ENCODE results near the gene LHFPL6.
A peak's percentile ranks its signal among the peaks of the same experiment; 100 is the strongest.

The LHFPL6 gene

DNA sequence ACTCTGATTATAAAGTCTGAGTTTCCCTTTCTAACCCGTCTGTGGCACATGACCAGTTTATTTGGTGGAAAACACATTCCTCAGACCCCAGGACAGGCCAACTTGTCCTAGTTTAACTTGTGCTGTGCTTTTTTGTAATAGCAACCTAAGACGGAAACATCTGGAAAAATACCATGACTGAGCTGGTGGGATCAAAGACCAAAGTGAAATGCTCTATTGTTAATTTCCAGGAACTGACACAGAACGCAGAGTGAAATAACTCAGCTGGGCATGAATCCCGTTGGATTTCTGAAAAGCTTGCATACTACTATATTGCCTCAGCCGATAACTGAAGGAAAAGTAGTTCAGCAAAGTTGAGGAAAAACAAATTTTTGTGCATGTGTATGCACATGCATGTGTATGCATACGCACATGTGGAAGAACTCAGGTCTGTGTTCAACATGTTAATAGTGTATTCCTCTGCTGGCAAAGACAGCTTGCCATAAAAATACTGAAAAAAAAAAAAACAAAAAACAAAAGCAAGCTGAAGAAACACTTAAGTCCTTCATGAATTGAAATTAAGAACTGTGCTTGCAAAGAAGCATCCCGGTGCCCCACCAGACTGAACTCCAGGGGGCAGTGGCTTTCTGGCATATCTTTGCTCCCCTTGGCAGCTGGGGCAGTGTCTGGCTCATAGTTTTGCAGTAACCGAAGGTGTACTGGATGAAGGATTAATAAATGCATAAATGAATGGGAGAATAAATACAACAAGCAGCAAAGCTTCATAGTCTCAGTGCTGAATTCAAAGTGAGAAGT lies 187.8 kb downstream of the LHFPL6 start:
- DNase-seq (ENCODE audit: low read depth in 2 of 2): peak; percentile 22 to 29

DNA sequence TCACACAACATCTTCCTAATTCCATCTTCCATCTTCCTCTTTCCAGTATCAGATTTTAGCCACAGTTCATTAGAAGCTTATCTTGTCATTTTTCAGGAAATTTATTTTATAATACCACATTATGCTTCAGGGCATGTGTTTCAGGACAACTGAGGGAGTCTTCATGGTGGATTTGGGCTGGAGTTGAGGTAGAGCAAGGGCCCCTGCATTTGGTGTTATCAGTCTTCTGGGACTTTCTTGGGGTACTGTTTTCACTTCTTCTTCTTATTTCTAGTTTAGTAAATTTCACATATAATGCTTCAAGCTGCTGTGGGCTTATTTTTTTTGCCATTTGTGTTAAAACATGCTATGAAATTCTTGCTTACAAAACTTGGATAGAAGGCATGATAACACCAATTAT lies 188.7 kb downstream of the LHFPL6 start:
- DNase-seq (ENCODE audit: low read depth in 2 of 2): no peak

DNA sequence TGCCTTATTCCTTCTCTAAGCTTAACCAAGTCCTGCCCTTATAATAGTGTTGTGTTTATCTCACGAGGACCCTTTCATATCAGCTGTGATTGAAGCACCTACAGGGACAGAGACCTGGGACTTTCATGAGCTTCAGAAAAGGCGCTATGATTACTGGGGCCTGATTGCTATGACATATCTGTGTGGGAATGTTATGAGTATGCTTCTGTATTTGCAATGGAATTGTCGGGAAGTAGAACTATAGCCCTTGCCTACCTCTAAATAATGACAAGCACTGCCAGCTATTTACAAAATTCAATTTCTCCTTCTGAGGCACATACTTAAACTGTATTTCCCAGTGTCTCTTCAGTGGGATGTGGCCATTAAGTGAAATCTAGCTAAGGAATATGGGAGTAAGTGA lies 191.5 kb downstream of the LHFPL6 start:
- DNase-seq (ENCODE audit: low read depth in 2 of 2): no peak

DNA sequence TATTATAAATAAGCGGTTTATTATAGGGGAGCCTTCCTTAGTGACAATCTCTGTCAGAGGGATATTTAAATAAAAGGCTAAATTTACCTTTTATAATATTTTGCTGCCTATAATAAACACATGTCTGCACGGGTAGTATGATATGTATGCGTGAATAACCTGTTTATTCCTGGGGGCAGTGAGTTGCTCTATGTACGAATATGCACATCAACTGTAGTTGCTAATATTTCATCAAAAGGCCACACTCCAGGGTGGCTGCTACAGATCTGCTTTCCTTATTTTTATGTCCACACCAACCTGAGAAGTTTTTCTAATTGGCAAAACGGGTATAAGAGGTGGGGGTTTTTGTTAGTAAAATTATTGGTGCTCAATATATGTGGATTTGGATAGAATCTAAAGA lies 192.0 kb downstream of the LHFPL6 start:
- no peak for DNase-seq (ENCODE audit: low read depth in 2 of 2)

DNA sequence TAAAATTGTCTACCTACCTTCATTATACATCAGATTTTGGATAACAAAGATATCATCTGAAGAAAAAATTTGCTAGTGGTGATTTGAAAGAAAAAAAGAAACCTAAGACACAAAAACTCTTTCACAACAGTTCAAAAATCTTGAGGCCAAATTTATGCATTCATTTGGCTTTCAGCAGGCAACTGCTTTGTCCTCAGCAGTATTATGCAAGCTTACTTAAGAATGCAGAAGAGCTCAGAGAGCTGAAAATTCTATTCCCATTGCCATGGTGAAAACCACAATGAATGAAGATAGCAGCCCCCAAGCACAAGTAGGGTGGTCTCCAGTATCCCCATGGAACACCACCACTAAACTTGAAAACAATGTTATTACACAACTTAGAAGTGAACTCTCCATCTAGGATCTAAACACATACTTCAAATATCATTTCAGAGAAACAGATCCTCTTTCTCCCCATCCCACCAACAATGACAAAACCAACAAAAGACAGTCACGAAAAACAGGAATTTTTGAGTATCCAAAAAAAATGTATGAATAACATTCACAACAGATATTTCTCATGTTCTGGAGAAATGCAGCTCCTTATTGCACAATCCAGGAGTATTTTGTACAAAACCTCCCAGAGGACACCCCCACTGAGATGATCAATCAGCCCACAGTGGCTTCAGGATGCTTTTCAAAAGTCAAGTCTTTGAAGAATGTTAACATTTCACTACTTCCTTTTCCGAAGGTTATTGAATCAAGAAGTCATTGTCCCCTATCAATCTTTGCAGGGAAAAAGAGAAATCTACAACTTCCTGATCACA lies 192.7 kb downstream of the LHFPL6 start:
- DNase-seq (ENCODE audit: low read depth in 2 of 2): peak; percentile 71 to 75

DNA sequence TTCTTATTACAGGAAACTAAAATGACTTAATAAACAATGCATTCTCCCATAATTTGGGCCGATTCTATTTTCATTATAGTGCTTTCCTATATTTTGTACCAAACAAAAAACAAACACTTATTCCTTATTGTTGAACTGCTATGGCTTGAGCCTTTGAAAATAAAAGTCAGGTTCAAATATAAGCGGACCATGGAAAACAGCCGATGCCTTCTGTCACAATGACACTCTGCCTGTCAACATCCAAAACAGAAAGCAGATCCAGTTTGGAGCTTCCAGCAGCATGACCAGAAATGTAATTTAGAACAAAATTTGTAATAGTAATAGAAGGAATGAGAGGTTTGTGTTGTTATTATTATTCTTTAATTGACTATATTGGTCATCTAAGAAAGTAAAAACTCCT lies 194.5 kb downstream of the LHFPL6 start:
- no peak for DNase-seq (ENCODE audit: low read depth in 2 of 2)

DNA sequence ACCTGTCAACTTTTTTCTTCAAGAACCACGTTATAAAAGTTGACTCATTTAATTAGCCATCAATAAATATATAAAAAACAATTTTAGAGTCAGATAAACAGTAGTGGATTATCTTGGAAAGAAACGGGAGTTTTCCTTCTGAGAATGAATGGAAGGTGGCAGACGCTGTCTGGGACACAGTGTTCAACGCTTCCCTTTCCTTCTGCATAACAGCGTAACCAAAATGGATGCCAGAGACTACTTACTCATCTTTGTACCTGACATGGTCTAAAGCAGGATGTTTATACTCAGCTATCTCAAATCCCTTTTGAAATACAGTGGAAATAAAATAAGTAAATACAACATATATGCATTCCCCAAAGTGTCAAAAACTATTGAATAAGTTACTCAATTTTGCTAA lies 195.2 kb downstream of the LHFPL6 start:
- DNase-seq (ENCODE audit: low read depth in 2 of 2): no peak

DNA sequence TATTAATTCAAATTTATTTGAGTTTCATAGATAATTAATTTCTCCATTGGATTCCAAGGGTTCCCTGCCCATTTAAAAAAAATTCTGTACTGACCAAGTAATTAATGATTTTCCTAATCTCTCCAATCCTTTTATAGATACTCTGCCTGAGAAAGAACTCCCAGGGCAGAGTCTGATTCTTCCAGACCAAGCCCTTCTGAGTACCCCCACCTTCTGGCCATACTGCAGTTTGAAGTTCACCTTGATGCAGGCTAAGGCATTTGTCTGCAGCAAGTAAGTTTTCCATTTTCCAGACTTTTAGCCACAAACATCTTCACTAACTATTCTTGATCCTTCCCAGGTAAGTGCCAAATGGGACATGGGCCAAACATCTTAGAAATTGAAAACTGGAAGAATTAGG lies 195.9 kb downstream of the LHFPL6 start:
- DNase-seq (ENCODE audit: low read depth in 2 of 2): no peak

DNA sequence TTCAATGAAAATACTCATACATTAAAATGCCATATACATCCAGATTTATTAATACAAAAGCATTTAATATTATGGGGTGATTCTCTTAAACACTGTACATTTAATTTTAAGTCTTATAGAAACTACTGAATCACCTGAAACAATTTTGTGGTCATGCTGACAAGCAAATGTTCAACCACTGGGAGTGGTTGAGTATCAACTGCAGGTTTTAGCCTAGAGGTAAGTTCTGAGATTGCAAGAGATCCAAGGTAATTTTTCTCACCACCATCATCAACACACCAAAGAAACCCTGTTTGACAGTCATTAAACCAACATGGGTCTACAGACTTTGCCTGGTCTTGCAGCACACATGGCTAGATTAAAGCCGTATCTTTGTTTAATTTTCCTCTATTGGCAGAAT lies 196.3 kb downstream of the LHFPL6 start:
- no peak for DNase-seq (ENCODE audit: low read depth in 2 of 2)

DNA sequence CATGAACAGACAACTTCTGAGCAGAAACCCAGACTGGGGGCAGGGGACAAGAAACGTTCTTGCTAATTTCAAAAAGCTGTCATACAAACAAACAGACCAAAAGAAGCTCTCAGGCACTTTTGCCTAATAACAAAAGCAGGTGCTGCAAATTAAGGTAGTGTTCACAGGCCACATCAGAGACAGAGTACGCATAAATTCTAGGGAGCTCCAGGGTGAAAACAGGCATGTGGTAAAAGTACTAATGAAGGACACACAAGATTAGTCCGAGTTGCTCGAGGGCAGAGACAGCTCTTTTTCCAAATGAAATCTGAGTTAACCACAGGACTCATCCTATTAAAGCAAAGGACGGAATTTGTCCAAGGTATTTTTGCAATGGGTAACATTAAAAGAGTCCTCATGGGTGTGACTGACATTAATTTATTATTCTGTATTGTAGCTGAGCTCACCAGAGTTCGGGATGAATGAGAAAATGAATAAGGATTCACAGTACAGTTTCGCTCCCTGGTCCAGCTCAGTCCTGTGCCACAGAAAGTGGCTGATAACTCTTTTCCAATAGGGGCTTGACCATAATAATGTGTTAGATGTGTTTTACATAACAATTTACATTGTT lies 197.3 kb downstream of the LHFPL6 start:
- no peak for DNase-seq (ENCODE audit: low read depth in 2 of 2)

DNA sequence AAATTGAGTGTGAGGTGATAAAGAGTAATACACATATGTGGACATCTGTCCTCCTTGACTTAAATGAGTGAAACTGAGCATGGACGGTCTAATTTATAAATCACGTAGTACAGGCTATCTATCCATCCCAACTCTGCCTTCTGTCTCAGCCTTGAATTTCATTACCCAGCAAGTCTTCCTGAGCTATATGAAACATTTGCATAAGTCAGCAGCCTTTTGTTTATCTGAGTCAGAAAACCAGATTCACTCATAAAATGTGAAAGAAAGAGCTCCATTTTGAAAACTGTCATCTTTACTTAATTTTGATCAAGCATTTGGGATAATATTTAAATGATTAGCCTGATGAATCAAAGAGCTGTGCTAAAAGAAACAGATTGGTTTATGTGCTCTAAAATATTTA lies 197.9 kb downstream of the LHFPL6 start:
- no peak for DNase-seq (ENCODE audit: low read depth in 2 of 2)

DNA sequence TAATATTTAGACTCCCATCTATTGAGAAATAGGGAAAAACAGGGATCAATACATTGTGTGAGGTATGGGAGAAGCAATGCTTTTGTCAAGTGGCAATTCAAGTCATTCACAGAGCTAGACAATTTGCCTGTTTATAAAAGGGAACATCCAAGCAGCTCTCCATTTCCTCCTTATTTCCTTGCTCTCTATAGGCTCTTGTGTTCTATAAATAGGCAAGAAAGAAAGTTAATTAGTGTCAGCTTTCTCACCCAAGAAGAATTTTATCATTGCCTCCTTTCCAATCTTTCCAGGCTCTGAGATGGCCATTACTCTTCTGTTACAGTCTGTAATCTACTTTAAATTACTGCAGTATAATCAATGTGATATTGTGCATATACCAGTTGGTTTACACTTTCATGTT lies 199.9 kb downstream of the LHFPL6 start:
- no peak for DNase-seq (ENCODE audit: low read depth in 2 of 2)

DNA sequence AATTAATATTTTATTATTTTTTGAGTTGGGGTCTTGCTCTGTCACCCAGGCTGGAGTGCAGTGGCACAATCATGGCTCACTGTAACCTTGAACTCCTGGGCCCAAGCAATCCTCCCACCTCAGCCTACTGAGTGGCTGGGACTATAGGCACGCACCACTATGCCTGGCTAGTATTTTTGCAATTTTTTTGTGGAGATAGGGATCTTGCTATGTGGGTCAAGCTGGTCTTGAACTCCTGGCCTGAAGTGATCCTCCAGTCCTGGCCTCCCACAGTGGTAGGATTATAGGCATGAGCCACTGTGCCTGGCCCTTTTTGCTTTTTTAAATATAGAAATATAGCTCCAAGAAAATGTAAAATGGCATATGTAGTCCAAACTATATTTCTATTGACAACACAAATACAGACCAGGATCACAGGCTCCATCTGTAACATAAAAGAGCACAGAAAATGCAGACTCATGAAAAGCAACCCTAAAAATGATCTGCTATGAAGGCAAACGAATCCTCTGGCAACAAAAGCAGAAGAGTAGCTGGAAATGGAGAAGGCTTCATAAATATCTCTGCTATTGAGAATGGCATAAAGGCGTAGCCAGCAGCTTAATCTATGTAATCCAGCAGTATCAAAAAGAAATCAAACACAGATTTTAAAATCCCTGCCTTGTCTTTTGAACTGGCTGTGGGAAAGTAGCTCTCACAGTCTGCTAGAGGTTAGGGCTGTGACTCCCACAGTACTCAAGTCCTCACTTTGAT lies 200.6 kb downstream of the LHFPL6 start:
- DNase-seq (ENCODE audit: low read depth in 2 of 2): no peak

DNA sequence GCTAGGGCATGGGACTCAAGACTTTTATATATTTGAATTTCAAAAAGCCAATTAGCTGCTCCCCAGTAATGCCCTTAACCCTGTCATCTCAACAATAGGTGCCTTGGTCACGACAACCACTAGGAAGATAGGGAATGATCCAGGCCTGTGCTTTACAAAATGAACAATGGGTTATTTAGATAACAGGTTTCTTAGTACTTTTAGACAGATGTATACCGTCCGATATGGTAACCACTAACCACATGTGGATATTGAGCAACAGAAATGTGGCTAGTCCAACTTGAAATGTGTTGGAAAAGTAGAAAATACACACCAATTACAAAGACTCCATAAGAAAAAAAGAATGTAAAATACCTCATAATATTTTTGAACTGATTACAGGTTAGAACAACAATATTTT lies 201.2 kb downstream of the LHFPL6 start:
- no peak for DNase-seq (ENCODE audit: low read depth in 2 of 2)

DNA sequence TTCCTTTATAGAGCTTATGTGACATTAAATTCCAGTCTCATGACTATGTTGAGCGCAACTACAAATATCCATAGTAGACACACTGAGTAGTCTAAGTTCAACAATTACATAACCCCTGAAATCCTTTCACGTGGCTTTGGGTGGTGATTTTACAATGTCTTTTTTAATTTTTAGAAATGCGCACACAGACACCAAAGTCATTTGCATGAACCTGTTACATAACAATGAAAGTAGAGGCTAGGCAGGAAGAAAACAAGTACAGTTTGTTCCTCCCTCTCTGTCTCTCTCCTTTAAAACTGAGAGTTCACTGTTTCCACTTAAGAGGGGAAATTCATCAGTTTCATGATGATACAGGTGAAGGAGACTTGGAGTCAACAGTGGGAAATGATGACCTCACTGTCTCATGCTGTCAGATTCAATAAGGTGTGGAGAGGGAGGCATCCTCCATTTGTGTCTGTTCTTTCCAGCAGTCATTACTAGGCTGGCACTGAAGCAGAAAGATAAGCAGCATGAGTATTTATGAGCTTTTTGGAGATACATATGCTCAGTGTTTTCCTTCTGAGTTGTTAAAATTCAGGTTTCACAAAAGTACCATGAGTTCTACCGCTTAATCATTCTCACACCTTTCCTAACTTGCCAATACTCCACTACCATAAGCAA lies 201.8 kb downstream of the LHFPL6 start:
- DNase-seq (ENCODE audit: low read depth in 2 of 2): no peak

DNA sequence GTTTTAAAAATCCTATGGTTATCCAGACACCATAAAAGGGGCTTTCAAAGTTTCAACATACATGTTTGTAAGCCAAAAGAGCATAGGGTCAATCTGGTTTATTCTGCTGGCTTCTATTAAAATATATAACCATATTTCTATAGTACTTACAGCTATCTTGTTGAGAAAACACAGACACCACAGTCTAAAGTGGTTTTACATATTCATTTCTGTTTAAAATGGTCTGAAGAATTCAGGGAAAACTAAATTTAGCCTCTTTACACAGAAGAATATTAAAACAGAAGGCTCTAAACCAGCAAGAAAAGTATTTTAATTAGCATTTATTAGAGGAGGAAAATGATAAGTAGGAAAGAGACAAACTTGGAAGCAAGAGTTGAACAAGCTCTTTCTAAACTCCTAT lies 203.9 kb downstream of the LHFPL6 start:
- no peak for DNase-seq (ENCODE audit: low read depth in 2 of 2)

DNA sequence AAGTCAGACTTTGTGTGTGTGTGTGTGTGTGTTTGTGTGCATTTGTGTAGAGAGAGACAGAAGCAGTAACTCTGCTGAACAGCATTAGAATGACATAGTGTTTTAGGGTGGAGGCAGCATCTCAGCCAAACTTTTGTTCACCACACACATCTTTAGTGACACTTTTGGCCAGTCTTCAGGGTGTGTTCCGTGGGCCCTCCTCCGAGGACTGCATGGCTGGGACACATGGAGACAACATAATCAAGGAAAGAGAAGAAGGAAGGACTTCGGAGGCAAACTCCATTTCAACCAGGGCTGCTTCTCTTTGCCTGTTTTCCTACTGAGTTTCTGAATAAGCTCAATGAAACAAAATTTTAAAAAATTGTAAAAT lies 205.1 kb downstream of the LHFPL6 start:
- DNase-seq (ENCODE audit: low read depth in 2 of 2): no peak

DNA sequence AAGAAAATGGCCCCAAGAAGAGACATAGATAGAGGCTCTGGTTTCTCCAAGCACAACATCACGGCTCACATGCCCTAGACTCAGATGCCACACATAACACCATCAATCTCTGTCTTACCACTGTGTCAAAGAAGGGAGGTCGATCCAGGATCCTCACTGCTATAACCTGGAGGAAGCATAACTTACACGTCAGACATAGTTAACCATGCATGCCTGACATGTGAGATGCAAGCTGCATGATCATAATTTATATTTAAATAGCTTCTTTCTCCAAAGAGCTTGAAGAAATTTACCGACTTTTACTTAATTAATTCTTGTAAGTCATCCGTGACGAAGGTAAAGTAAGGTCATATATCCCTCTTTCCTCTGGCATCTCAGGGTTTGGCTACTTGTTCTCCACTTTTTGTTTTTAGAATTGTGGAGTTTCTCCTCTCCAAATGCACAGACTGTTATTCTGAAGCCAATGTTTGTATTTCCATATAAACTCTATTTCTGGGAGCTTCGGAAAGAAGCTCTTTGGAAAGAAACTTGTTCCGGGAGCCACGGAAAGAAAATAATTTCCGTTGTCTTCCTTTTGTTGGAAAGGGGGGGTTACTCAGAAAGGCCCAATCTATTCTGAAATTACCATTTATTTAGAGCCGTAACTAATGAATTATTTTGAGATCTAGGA lies 205.6 kb downstream of the LHFPL6 start:
- no peak for DNase-seq (ENCODE audit: low read depth in 2 of 2)

DNA sequence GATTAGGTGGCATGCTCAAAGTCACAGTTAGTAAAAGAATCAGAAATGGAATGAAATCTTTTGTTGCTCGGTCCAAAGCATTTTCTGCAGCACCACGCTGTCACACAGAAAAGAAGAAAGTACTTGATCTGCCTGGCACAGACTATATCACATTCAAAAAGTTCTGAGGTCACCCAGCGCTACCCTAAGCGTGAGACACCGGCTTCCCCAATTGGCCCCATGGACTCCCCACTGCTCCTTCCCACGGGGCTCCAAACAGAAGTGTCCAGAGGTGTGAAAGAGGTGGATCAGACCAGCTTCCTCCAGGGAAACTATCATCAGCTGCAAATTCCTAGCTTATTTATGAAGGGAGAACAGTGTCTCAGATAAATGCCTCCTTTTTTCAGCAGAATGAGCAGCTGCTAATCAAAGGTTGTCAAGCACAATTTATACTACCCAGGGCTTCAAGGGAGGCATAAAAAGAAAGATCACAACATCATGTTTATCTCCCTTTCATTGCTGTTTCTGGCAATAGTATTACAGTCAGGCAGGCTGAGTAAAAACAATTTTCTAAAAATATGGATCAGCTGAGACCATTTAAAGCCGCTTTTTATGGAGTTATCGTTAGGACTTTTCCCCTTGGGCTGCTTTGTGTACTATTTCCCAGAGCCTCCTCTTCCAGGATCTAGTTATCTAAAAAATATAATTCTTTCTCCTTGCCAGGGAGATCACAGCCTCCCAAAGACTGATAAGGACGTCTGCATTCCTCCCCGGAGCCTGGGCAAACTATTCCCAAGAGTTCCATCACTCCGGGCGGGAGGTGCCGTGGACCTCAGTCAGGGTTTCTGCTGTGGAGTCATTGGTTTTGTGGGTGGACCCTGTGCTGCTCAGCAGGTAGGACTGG lies 208.0 kb downstream of the LHFPL6 start:
- no peak for DNase-seq (ENCODE audit: low read depth in 2 of 2)

DNA sequence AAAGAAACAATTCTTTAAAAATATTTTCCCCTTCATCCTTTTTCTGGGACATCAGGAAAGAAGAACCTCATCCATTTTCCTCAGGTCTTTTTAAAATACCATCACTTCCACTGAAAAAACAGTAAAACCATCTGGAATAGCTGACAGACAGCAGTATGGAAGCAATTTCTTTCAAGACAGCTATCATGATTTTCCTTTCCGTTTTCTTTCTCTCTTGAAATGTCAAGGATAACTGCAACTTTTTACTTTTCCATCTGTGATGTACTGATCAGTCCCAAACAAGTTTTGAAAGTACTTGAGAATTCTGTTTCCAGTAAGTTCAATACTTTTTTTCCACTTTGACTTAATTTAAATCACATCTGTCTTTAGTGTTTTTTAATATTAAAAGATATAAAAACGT lies 211.2 kb downstream of the LHFPL6 start:
- no peak for DNase-seq (ENCODE audit: low read depth in 2 of 2)
